Stimulated activated CD8-positive, alpha-beta memory T cell treated with anti-CD3 and anti-CD28 coated beads, Interleukin-15, amount 100 ng/mL, for 4 hours (primary cell): ENCODE data around the gene SIGLEC9.
"Not testable (repeated sequence)": the region's sequence is repeated elsewhere in the genome, so short reads cannot be mapped to it uniquely, and the experiment has no call there.

ENCODE experiments used
- DNase-seq, 2 donors: peaks; one replicate each; pipeline ENCODE4 v3.0.0-alpha.2; 2020; ENCODE audit warnings: low read depth in 2 of 2

SIGLEC9 gene

DNA sequence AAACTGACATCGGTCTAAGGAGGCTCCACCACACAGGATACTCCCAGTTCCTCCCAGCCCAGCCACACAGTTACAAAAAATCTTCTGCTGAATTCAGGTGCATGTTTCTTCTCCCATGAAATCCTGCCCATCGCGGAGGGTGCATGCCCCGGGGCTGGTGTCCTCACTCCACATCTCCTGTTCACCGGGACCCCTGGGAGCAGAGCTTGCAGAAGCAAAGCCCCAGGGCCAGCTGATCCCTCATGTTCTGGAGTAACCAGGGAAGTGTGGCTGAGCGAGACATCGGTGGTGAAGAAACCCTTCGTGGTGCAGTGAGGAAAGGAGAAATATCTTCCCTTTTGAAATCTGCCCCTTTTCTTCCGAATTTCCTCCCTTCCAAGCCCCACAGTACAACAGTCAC is 904 bp upstream of the SIGLEC9 start:
- DNase-seq, result no peak

DNA sequence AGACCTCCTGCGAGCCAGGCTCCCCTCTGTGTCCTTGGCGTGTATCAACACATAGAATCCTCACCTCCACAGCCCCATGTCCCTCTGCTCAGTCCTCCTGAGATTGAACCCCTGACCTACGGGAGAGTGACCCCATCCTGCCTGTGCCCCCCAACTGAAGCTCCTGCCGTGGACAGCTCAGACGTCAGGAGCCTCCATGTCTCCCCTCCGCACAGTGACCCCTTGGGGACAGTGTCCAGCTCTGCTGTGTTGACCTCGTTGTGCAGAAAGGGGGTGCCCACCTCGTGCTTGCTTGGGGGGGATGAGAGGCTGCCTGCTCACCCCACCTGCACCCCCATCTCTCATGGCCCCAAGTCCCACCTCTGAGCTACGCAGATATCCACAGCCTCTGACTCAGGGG is 490 bp upstream of the SIGLEC9 start:
- DNase-seq, result no peak

DNA sequence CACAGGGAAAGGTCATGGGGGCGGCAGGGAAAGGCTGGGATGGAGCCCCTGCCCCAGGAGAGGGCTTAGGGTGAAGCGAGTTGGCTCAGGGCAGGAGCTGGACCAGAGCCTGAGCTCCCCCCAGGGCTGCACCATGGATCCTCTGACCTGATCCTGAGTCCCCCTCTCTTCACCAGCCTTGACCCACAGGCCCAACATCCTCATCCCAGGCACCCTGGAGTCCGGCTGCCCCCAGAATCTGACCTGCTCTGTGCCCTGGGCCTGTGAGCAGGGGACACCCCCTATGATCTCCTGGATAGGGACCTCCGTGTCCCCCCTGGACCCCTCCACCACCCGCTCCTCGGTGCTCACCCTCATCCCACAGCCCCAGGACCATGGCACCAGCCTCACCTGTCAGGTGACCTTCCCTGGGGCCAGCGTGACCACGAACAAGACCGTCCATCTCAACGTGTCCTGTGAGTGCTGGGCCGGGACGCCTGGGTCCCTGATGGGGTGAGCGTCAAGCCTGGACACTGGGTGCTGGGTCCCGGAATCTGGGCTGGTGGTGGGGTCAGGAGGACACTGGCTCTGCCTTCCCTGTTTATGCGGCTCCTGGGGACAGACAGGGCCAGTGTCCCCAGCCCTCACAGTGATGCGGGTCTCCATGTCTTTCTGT is 842 bp downstream of the SIGLEC9 start:
- DNase-seq, result no peak

DNA sequence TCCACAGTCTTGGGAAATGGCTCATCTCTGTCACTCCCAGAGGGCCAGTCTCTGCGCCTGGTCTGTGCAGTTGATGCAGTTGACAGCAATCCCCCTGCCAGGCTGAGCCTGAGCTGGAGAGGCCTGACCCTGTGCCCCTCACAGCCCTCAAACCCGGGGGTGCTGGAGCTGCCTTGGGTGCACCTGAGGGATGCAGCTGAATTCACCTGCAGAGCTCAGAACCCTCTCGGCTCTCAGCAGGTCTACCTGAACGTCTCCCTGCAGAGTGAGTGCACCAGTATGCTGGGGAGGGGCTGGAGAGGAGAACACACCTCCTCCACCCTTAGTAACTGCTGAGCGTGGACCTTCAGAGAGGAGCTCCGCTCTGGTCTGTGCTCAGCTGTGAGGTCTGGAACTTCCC is 2.3 kb downstream of the SIGLEC9 start:
- DNase-seq, result no peak

DNA sequence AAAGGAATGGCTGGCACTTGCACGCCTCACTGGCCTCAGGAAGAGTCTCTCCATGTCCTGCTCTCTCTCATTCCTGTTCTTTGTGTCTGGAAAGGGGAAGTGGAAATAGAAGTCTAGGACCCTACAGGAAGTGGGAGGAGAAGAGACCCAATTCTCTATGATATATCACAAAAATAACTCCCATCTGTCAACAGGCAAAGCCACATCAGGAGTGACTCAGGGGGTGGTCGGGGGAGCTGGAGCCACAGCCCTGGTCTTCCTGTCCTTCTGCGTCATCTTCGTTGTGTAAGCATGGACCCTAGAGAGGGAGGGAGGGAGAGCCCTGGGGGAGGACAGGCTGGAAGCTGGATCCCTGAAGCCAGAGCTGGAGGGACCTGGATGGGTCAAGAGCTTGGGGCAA is 3.0 kb downstream of the SIGLEC9 start:
- DNase-seq, result no peak

DNA sequence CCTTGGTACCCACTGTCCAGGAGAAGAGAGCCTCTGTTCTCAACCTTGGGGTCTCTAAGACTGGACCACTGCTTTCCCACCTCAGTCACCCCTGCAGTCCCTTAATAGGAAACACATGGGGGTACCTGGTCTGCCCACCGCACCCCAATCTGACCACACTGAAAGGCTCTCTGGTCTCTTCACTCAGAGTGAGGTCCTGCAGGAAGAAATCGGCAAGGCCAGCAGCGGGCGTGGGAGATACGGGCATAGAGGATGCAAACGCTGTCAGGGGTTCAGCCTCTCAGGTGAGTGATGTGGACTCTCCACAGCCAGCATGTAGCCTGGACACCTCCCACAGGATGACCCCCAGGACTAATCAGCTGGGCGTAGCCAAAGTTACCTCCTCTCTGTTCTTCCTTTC is 3.5 kb downstream of the SIGLEC9 start:
- DNase-seq, result no peak

DNA sequence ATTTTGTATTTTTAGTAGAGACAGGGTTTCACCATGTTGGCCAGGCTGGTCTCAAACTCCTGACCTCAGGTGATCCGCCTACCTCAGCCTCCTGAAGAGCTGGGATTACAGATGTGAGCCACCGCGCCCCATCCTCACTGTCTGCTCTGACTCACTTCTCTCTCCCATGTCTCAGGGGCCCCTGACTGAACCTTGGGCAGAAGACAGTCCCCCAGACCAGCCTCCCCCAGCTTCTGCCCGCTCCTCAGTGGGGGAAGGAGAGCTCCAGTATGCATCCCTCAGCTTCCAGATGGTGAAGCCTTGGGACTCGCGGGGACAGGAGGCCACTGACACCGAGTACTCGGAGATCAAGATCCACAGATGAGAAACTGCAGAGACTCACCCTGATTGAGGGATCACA is 5.0 kb downstream of the SIGLEC9 start:
- DNase-seq, result no peak

DNA sequence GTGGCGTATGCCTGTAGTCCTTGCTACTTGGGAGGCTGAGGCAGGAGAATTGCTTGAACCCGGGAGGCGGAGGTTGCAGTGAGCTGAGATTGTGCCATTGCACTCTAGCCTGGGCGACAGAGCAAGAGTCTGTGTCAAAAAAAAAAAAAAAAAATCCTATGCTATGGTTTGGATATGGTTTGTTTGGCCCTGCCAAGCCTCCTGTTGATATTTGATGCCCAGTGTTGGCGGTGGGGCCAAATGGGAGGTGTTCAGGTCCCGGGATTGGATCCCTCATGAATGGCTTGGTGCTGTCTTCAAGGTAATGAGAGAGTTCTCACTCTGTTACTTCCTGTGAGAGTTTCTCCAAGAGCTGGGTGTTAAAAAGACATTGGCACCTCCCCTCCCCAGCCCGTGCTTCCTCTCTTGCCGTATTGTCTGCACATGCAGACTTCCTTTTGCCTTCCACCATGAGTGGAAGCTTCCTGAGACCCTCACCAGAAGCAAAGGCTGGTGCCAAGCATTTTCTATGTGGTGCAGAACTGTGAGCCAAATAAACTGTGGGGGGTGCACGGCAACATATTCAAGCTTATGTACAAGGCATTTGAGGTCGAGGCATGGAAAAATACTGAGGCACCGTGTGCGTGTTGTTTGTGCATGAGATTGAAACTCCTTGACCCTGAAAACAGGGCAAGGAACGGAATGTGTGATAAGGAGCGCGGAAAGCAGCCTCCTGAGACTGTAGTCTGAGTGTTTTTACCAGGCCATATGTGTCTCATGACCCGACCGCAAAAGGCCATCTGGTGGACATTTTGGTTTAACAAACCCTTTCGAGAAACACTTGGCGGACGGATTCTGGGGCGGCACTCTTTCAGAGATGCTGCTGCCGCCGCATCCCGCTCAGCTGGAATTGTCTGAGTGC is 7.3 kb downstream of the SIGLEC9 start:
- DNase-seq, result no peak

DNA sequence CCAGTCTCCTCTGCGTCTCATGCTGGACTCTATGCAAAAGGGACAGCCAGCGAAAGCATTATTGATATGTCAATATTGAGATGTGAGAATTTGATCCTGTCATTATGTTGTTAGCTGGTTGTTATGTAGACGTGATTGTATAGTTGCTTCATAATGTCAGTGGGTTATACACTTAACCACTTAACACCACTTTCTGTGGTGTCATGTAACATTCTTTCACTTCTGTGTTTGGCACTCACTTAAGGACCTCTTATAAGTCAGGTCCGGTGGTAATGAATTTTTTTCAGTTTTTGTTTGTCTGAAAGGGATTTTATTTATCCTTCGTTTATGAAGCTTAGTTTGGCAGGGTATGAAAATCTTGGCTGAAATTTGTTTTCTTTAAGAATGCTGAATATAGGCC is 10.3 kb downstream of the SIGLEC9 start:
- DNase-seq, result no peak

DNA sequence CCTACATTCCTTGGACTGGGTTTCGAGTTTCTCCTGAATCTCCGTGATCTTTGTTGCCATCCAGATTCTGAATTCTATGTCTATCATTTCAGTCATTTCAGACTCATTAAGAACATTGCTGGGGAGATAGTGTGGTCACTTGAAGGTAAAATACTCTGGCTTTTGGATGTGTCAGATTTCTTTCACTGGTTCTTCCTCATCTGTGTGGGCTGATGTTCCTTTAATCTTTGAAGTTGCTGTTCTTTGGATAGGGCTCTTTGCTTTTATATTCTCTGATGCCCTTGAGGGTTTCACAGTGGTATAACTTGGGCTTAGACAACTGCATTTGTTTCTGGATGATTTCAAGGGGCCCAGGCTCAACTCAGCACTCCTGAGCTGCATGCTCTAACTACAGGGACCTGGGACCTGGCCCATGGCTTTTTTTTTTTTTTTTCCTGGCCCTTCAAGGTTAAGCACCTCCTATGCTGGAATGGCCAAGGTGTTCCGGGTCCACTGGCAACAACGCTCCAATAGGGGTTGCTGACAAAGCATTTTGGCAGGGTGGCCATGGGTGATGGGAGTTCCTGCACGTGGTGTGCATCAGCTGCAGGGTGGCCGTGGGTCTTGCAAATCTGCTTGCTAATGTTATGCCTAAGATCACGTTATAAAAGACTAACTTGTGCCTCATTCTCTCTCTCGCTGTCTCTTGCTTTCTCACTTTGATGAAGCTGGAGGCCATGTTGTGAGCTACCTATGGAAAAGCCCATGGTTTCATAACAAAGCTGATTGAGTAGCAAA is 11.5 kb downstream of the SIGLEC9 start:
- no peak for DNase-seq

DNA sequence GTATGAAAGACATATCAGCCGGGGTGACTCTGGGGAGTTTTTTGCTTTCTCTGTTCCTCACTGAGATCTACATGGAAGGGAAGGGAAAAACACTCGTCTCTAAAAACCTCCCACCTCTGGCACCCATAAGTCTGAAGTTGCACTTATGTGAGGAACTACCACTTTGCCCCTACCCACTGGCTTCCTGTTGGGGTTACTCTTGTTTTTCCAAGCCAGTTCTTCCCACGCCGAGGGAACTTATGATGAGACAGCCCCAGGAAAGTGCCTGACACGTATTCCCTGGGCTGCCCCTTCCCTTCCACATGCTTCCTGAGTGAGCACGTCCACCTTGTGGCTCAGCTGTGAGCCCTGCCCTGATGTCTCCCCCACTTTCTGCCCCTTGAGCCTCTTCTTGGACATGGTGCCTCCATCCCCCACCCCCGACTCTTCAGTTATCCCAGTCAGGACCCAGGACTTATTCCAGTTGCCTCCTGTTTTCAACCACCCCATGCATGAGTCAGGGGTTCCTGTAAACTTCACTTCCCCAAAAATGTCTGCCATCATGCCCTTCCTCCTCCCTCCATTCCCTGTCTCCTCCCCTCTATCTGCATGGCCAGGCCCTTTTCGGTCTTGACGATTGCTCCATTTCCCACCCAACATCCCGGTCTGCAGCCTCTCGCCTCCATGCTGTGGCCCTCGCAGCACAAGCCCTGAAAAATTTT is 12.3 kb downstream of the SIGLEC9 start:
- DNase-seq, result no peak

DNA sequence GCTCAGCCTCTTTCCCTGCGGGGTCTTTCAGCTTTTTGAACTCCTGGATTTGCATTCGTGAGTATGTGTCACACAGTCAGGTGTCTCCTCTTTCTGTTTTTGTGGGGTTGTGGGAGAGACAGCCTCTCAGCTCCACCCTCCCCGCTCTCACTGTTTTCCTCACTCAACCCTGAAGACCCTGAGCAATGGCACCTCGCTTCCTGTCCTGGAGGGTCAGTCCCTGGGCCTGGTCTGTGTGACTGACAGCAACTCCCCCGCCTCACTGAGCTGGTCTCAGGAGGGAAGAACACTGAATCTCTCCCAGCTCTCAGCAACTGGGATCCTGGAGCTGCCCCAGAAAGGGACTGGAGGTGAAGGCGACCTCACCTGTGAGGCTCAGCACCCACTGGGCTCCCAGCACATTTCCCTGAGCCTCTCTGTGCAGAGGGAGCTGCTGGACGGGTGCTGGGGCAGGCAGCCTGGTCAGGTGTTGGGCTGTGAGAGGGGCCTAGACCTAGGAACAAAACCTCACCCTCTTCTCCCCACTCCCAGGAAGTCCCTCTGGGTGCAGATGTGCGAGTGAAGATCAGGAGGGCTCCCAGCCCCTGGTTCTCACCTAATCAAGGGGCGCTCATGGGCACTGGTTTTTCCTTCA is 13.2 kb downstream of the SIGLEC9 start:
- DNase-seq, result no peak

DNA sequence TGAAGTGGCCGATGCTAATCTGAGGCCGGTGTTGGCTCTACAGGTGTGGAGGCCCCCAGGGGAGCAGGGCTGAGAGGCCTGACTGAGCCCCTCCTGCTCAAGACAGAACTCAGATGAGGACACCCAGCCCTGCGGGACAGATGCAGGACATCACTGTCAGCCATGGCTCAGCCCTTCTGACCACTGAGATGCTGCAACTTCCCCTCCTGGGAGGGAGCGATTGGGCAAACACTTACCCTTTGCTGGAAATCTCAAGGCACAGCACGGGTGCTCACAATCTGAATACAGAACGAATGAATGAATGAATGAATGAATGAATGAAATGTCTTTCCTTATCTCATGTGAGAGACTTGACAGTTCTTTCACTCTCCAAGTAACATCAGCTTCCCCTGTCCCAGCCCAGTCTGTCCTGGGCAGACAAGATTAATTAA is 13.9 kb downstream of the SIGLEC9 start:
- no peak for DNase-seq

DNA sequence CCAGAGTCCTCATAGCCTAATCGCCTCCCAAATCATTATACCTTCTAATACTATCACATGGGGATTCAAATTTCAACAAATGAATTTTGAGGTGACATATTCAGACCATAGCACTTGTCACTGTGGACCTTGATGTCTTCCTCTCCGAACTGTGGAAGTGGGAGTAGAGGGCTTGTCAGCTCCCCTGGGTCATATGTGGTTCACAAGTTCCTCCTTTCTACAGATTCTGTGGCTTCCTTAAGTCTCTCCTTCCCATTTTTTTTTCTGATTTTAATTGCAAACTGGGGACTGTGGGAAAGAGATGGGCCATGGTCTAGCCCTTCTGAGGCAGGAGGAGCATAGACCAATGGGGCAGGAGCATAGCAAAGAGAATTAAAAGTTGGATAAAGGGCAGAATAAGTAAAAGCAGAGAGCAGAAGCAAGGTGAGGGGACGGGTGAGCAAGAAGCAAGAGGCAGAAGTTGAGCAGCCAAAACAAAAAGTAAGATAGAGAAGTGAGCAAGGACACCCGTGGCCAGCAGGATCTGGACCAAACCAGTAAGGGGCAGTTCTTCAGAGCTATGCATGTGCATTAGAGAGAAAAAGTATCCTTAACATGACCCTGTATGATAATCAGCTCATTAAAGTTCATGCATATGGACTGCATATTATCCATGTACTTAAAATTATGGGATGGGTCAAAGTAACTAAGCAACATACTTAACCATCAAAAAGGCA is 14.8 kb downstream of the SIGLEC9 start:
- DNase-seq, result no peak

DNA sequence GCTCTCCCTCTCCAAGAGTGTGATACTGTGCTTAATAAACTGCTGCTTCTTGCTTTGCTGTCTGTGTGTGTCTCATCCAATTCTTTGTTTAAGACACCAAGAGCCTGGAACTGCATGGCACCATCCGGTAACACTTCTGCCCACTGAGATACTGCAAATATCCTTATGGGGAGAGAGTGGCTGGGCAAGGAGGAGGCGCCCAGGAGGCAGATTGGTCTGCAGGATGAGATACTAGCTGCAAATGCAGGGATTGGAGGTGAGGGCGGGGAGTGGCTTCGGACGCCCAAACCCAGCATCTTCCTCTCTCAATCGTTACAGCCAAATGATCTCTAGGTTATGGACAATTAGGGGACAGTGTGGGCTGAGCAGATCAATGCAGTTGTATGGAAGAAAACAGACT is 15.7 kb downstream of the SIGLEC9 start:
- no peak for DNase-seq

DNA sequence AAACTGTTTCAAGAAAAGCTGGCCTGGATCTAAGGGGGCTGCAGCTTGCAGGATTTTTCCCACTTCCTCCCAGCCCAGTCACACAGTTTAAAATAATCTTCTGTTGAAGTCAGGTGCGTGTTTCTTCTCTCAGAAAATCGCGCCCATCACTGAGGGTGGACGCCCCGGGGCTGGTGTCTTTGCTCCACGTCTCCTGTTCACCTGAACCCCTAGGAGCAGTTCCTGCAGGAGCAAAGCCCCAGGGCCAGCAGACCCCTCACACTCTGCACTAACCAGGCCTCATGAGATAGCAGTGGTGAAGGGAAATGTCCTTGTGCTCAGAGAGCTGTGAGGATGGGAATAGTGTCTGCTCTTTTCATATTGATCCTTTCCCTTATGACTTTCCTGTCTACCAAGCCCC is 16.5 kb downstream of the SIGLEC9 start:
- DNase-seq, result no peak

DNA sequence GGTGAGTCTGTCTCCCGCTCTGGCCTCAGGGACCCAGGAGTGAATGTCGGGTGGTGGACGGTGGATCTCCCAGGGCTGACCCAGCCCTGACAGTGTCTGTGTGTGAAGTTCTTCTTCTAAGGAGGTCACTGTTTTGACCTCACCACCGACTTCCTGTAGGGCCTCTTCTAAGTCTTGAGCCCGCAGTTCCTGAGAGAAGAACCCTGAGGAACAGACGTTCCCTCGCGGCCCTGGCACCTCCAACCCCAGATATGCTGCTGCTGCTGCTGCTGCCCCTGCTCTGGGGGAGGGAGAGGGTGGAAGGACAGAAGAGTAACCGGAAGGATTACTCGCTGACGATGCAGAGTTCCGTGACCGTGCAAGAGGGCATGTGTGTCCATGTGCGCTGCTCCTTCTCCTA is 17.4 kb downstream of the SIGLEC9 start, which contains the start of gene SIGLEC7:
TSS of gene SIGLEC7 (plus strand) at position 183 of the 400 bp plus-strand sequence. CDS start at position 252, 69 bp downstream.
- DNase-seq, result no peak

DNA sequence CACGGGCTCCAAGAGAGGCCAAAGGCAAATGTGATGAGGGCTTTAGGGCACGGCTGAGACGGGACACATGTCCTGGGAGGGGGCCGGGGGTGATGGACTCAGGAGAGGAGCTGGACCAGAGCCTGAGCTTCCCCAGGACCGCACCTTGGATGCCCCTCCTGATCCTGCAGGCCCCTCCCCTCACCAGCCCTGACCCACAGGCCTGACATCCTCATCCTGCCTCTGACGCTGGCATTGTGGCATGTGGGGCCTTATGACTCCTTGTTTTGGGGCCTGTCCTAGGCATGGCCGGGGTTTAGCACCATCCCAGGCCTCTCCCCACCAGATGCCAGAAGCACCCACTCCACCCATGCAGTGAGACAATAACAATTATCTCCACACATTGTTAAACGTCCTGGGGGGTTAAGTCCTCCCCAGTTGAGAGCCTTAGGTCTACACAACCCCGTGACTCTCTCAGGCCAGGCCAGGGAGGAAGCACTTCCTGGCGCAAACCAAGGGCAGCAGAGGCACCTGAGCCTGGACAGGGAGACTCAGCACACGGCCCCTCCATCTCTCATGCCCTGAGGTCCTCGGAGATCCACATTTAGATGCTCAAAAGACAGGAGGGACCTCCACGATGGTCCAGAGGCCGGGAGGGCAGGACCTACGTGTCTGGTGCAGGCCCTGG is 18.2 kb downstream of the SIGLEC9 start:
- not testable (repeated sequence) for DNase-seq

DNA sequence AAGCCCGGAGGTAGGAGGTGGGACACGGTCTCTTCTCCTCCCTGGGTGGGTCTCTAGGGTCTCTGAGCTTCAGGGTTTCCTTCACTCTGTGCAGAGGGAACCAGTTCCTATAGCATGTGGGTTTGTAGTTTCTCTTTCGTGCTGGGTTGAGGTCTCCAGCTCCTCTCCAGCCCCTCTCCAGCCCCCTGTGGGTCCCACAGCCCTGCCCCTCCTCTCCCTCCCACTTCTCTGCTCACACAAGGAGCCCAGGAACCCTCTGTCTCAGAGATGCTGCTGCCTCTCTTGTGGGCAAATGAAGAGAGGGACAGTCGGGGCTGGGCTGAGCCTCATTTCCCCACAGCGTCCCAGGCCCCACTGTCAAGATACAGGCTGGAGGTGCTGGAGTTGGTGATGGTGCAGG is 18.8 kb downstream of the SIGLEC9 start:
- DNase-seq, result no peak

DNA sequence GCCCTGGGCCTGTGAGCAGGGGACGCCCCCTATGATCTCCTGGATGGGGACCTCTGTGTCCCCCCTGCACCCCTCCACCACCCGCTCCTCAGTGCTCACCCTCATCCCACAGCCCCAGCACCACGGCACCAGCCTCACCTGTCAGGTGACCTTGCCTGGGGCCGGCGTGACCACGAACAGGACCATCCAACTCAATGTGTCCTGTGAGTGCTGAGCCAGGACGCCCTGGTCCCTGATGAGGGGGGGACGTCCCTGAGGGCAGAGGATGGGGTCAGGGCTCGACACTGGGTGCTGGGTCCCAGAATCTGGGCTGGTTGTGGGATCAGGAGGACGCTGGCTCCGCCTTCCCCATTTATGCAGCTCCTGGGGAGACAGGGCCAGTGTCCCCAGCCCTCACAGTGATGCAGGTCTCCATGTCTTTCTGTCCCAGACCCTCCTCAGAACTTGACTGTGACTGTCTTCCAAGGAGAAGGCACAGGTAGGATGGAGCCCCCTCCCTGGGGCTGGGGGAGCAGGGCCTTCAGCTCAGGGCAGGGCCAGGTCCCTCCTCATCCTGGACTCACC is 19.9 kb downstream of the SIGLEC9 start:
- DNase-seq, result no peak
